NCI-H2171 (cell line): Measurements from ENCODE around the gene ZSCAN18.

Experiments used
- DNase-seq: peaks from one replicate; lab custom pipeline; 2025; lab: John Stamatoyannopoulos, UW

The ZSCAN18 gene

DNA sequence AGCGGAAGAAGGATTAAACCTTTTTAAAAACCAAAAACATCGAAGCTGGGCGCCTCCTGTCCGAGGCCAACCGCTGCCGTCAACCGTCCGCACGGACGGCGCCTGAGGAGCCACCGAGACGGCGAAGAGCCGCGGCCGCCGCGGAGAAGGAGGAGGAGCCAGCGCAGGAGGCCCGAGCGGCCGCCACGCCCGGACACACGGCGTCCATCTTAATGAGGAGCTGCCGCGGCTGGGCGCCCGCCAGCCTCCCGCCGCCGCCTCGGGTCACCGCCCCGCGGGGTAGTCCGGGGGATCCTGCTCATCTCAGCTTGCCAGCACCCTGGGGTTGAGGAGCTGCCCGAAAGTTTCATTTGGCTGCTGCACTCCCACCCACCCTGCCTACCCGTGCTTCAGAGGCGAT is 53.6 kb downstream of the ZSCAN18 start:
- DNase-seq: no peak

DNA sequence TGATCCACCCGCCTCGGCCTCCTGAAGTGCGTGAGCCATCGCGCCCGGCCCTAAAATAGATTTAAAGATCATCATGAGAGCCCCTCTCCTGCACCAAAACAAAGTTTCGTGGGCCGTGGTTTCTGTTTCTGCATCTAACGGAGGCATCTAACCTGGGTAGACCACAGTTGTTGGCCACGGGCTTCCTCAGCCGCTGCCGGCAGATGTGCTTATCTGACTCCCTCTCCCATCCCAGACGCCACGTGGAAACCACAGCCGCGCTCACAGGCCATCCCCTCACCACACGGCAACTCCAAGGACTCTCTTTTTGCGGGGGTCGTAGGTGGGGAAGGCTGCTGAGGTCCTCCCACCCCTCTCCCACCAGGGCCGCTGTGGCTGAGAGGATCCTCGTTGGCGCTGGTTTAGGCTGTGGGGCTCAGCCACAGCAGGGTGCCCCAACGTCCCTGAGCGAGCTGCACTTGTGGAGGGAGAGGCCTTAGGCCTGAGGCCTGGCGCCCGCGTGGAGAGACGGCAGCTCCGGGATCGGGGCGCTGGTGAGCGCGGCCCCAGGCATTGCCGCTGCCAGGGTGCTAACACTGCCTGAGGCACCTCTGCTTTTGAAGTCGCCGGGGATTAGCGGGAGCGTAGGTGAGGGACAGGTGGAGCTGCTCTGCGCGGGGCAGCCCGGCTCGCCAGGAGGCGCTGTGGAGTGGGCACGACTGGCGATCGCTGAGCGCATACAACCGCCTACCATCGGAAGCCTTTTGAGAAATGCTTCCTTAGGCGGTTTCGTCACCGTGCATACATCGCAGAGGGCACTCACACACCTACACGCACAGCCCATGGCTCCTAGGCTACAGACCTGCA is 55.3 kb downstream of the ZSCAN18 start:
- no peak for DNase-seq

DNA sequence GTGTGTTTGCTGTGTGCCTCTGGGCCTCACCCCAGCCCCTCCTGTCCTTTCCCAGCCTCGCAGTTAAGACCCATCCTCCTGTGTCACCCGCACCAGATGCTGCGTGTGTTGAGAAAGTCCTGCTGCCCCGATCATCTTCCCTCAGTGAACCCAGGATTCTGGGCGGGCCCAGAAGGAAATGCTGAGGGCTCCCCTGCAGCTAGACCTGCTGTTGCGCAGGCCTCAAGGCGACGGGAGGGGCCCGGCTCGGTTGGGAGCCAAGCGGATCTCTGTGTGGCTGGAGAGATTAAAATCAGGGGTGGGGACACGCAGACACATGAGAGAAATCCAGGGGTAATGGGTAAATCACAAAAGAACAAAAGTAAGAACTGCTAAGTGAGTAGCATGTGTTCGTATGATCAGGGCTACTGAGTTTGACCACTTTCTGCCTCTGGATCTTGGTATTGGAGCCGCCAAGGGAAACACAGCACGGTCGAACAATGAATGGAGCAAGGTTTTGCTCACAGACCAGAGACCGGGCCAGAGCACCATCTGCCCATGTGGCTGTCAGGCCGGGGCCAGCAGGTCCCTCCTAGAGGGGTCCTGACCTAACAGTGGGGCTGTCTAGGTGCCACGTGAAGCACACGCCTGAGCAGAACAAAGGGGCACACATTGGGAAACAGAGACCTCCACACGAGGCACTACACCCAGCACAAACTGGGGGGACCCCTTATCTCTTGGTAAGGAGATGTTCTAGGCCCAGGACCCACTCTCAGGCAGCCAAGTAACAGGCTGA is 57.1 kb downstream of the ZSCAN18 start:
- no peak for DNase-seq

DNA sequence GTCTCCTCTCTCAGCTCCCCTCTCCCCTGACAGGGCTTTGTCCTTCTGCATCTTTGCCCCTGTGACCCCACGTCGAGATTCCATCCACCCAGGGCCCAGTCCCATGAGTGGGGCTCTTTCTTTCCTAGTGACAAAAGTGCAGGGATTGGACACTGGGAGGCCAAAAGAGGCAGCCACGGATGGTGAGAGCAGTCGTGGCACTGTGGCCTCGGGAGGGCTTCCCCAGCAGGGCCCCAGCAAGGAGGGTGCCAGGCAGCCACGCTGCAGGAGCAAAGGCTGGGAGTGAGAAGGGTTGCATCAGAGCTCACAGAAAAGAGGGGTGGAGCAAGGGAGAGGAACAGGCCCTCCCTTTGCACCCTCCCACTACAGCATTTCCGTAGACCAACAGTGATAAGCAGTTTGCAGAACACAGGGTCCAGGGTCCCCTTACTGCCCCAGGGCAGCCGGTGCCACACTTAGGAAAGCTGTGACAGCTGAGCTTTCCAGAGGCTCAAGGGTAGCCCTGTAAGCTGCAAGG is 59.3 kb downstream of the ZSCAN18 start:
- no peak for DNase-seq

DNA sequence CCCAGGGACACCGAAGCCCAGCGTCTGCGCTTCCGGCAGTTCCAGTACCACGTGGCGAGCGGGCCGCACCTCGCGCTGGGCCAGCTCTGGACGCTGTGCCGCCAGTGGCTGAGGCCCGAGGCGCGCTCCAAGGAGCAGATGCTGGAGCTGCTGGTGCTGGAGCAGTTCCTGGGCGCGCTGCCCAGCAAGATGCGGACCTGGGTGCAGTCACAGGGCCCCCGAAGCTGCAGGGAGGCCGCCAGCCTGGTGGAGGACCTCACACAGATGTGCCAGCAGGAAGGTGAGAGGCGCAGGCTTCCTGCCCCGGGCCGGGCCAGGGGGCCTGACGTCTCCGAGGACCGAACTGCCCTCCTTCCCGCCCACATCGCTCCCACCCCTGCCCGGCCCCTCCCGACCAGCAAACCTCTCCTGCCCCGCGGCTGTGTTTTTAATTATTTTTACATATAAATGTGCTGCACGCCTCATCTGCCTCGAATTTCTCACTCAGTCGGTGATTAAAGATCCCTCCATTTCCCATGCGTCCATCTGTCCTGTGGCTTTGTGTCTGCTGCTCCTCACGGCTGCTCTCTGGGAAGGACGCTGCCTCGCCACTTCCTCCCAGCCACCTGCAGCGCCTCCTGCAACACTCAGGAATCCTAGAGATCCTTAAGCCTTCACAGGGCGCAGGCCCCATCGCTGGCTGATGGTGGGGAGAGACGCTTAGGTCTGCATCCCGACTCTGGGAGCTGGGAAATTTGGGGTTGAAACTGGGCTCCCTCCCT is 59.9 kb downstream of the ZSCAN18 start:
- DNase-seq: no peak

DNA sequence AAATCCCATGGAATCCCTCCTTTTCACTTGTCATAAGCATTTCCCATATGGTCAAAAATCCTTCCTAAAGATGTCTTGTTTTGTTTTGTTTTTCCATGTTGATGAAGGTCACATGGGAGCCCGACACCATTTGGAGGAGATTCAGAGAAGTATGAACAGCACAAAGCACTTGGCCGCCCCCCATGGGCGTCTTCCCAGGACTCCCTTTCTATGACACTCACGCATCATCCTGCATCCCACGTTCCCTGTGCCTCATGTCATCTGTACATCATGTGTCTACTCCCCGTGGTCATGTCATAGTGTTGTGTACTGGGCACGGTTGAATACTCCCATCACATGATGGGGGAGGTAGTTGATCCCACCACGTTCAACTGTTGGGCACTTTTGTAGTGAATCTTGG is 62.2 kb downstream of the ZSCAN18 start:
- no peak for DNase-seq

DNA sequence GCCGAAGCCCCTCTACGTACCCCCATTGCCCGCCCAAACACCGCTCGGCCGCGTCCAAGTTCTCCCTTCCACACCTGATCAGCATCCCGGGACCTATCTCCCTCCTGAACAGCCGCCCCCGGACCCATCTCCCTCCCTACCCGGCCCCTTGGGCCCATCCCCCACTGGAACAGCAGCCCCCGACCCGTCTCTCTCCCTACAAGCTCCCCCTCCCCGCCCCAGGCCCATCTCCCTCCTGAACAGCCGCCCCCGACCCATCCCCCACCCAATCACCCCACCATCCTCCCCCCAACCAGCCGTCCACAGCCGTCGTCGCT is 63.6 kb downstream of the ZSCAN18 start:
- DNase-seq: no peak
